ENCODE data around the gene PATJ.

PATJ gene

DNA sequence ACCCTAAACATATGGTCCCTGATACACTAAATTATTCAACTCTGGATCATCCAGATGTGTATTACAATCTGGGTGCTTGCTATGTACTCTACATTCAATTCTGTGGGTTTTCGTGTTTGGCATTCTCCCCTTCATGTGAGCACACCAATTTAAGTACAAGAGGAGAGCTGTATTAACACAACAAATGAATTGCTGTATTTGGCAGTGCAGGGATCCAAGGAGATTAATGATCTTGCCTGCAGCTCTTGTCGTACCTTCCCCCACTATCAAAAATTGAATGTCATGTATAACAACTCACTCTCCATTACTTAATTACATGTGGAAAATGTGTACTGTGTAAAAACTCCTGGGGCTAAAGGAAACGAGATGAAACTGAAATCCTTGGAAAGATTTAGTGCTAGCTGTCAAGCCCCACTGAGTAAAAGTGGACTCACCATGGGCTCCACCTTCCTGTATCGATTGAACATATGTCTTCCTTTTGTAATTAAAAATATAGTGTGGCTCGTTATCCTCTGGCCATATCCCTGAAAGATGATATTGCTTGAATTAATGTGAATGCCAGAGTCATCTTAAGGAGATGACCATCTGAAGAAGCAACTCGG lies 280.2 kb downstream of the PATJ start:
- no peak for DNase-seq (ENCODE audit: low read depth)
- no peak overlapping the region for H3K4me3 ChIP-seq (ENCODE audit: low read depth, low read length)
- TF ChIP-seq, protein P1, sequence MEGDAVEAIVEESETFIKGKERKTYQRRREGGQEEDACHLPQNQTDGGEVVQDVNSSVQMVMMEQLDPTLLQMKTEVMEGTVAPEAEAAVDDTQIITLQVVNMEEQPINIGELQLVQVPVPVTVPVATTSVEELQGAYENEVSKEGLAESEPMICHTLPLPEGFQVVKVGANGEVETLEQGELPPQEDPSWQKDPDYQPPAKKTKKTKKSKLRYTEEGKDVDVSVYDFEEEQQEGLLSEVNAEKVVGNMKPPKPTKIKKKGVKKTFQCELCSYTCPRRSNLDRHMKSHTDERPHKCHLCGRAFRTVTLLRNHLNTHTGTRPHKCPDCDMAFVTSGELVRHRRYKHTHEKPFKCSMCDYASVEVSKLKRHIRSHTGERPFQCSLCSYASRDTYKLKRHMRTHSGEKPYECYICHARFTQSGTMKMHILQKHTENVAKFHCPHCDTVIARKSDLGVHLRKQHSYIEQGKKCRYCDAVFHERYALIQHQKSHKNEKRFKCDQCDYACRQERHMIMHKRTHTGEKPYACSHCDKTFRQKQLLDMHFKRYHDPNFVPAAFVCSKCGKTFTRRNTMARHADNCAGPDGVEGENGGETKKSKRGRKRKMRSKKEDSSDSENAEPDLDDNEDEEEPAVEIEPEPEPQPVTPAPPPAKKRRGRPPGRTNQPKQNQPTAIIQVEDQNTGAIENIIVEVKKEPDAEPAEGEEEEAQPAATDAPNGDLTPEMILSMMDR (IDR thresholded peaks at IDR 0.05; ENCODE audit: low read depth, low read length, missing control alignments), result no peak

DNA sequence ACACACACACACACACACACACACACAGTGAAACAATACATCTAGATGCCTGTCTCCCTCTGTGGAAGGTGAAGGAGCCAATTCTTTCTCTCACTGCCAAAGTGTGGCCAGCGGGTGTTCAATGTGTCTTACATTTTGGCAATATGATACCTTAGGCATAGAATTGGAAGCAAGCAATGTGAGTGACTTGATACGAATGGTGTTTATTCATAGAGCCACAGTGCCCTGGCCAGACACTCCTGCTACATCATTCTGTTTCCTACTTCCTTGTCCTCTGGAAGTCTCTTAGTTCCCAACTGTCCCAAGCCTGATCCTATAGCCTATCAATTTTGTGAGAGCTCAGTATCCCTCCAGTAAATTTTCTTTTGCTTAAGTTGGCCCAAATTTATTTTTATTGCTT lies 282.4 kb downstream of the PATJ start:
- DNase-seq (ENCODE audit: low read depth), result no peak
- TF ChIP-seq, protein P1 (IDR thresholded peaks at IDR 0.05; ENCODE audit: low read depth, low read length, missing control alignments), result no peak
- H3K4me3 ChIP-seq (ENCODE audit: low read depth, low read length), result no peak overlapping the region

- no peak overlapping the region for H3K4me3 ChIP-seq (ENCODE audit: low read depth, low read length)
- TF ChIP-seq, protein P1 (IDR thresholded peaks at IDR 0.05; ENCODE audit: low read depth, low read length, missing control alignments), result no peak
- no peak for DNase-seq (ENCODE audit: low read depth)
Measured at GRCh38 chr1:62025154-62025553, 282.9 kb downstream of the PATJ start.

DNA sequence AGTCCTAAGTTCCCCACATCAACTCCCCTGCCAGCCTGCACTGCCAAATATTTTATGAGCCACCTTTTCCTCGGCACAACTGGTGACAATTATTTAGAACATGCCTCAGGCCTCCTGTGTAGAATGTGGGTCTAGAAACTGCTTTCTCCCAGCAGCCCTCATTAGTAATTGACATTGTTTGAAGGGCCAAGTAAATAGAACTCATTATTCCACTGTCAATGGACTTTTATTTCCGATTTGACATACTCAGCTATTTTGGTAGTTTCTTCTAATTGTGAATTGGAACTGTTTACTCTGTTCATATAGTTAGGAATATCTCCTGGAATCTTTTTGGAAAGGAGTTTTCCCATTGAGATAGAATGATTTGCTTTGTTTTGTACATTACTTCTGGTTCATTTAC lies 283.6 kb downstream of the PATJ start:
- no peak overlapping the region for H3K4me3 ChIP-seq (ENCODE audit: low read depth, low read length)
- TF ChIP-seq, protein P1 (IDR thresholded peaks at IDR 0.05; ENCODE audit: low read depth, low read length, missing control alignments), result no peak
- DNase-seq (ENCODE audit: low read depth), result no peak

GRCh38 chr1:62029704-62030103 lies 287.4 kb downstream of the PATJ start:
- TF ChIP-seq, protein P1 (IDR thresholded peaks at IDR 0.05; ENCODE audit: low read depth, low read length, missing control alignments), result no peak
- no peak overlapping the region for H3K4me3 ChIP-seq (ENCODE audit: low read depth, low read length)
- no peak for DNase-seq (ENCODE audit: low read depth)

- TF ChIP-seq, protein P1 (IDR thresholded peaks at IDR 0.05; ENCODE audit: low read depth, low read length, missing control alignments), result no peak
Measured at GRCh38 chr1:62034790-62035189, 292.5 kb downstream of the PATJ start.

DNA sequence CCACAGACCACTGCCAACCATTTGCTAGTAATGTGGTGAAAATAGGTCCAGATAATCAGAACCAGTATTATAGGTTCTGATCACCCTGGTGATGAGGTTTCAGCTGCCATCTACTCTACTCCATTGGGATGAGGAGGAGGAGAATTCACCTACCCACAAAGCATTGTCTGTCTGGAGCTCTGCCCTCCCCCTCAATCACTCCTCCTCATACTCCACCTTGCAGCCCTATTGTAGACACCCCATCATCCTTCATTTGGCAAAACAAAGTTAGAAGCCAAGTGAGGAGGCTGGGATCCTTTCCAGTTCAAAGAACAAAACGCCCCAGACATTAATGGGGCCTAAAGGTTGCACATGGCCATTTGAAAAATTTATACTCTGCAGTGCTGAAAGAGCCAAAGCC lies 295.0 kb downstream of the PATJ start:
- DNase-seq (ENCODE audit: low read depth), result no peak

More at GRCh38 chr1:62034790-62035189, 292.5 kb downstream of the PATJ start:
- DNase-seq (ENCODE audit: low read depth), result no peak
- H3K4me3 ChIP-seq (ENCODE audit: low read depth, low read length), result no peak overlapping the region

More for the DNA sequence above, 295.0 kb downstream of the PATJ start:
- H3K4me3 ChIP-seq (ENCODE audit: low read depth, low read length), result no peak overlapping the region
- TF ChIP-seq, protein P1 (IDR thresholded peaks at IDR 0.05; ENCODE audit: low read depth, low read length, missing control alignments), result no peak
